NCI-H226 (cell line): Measurements from ENCODE around the gene LMF2.

Experiments used
- DNase-seq: peaks from one replicate; pipeline ENCODE4 v3.0.0-alpha.2; 2015

Gene LMF2

DNA sequence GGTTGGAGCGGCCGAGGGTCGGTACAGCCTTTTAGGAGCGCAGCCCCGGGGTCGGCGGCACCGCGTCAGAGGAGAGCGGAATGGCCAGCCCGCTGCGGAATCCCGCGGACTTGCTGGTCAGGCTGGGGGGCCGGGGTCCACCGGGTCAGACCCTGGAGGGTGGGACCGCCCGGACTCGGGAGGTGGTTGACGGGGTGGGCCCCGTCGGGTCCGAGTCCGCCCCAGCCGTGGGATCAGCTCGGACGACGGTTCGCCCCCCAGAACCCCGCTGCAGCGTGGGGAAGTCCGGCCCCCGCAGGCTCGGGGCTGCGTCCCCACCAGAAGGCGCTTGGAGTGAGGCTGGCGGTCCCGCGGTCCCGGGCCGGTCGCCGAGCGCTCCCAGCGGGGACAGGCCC is 26.5 kb downstream of the LMF2 start:
- DNase-seq, result no peak

GRCh38 chr22:50479721-50480120 is 27.8 kb downstream of the LMF2 start:
- no peak for DNase-seq

GRCh38 chr22:50477923-50478322 is 29.6 kb downstream of the LMF2 start:
- no peak for DNase-seq

- DNase-seq, result no peak
These were observed 30.6 kb downstream of the LMF2 start for GRCh38 chr22:50476868-50477267.

GRCh38 chr22:50475652-50476002 is 31.9 kb downstream of the LMF2 start:
- no peak for DNase-seq

DNA sequence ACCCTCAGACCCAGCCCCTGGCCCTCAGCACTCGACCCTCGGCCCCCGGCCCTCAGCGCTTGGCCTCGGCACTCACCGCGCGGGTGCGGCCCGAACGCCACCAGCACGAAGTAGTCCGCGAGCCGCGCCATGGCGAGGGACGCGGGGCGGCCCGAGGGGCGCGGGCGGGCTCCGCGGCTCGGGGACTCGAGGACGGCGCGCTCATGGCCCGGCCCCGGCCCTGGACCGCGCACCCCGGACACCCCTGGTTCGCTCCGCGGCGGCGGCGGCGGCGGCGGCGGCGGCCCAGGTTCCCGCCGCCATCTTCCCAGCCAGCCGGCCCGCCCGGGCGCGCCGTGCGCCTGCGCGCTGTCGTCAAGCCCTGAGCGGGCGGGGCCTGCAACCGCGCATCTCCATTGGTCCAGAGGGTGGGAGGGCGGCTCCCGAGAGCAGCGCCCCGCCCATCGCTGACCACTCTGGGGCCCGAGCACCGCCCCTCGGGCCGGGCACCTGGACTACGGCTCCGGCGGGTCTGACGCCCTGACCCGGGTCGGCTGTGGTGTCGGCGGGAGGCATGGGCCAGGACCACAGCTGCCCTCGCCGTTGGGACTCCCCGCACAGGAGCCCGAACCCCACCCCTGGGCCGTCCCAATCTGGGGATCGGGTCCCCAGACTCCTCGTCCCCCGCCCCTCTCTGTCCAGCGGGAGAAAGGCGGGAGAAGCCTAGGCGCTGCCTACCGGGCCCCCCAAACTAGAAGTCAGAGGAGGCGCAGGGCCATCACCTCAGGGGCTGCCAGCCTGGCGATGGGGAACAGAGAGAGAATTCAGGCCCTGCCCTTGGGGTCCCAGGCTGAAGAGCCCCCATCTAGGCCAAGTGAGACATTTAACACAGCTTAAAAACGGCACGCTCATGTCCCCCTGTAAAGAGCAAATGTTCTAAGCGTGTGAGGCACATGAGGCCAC is 32.5 kb downstream of the LMF2 start, which contains the start of gene SBF1:
SBF1 (minus strand) TSS at position 326 of the 942 bp plus-strand sequence; CDS start at position 131, 195 bp downstream.
- DNase-seq, result peak; percentile 66

- no peak for DNase-seq
These were observed 33.4 kb downstream of the LMF2 start for GRCh38 chr22:50473855-50474671.

- DNase-seq, result no peak
These were observed 34.4 kb downstream of the LMF2 start for GRCh38 chr22:50473088-50473487.

GRCh38 chr22:50471962-50472361 is 35.5 kb downstream of the LMF2 start:
- no peak for DNase-seq

- DNase-seq, result no peak
These were observed 36.2 kb downstream of the LMF2 start for GRCh38 chr22:50471197-50471847.

DNA sequence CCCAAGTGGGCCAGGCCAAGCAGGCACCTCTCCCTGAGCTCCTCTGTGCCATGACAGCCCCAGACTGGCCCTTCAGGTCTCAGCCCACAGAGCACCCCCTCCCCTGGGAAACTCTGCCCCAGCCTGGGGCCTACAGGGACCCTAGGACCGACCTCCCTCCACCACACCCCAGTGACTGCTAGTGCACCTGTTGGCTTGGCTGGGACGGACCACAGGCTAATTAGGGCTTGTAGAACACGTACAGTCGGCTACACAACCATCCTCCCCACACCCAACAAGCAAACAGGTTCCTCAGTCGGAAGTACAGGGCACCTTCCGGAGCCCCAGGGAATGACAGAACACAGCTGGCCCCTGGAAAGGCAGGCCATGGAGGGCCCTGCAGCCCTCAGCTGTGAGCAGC is 37.0 kb downstream of the LMF2 start:
- DNase-seq, result no peak

DNA sequence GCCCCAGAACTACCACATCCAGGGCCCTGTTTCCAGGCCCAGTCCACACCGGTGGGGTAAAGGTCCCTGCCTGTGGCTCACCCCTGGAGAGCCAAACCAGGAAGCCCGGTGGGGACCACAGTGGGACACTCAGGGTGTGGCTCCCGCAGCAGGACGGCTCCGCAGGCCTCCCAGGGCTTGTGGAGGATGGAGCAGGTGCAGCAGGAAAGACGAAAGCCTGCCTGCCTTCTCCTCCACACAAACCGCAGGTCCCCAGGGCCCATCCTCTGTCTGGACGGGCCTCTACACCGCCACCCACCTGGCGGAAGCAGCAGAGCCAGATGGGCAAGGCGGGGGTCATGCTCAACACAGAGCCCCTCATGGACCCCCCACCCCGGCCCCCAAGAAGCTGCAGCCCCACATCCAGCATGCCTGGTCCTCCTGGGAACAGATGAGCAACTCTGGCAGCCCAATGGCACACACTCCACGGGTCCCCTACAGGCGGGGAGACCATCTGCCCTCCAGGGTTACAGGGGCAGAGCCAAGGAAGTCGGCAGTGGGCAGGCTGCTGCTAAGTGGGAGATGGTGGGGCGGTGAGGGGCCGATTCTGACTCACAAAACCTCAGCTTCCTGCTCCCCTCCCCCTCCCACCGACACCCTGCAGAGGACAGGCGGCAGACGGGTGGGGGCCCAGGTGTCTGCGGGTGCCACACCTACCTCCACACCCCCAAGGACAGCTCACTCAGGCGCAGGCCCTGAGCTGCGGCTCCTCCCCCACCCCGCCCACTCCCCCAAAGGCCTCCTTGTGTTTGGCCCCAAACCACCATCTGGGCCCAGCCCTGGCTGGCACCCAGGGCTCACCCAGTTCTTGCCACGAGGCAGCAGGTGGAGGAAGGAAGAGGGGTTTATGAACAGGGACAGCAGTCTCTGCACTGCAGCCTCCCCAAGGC is 37.9 kb downstream of the LMF2 start:
- peak; percentile 65 for DNase-seq

DNA sequence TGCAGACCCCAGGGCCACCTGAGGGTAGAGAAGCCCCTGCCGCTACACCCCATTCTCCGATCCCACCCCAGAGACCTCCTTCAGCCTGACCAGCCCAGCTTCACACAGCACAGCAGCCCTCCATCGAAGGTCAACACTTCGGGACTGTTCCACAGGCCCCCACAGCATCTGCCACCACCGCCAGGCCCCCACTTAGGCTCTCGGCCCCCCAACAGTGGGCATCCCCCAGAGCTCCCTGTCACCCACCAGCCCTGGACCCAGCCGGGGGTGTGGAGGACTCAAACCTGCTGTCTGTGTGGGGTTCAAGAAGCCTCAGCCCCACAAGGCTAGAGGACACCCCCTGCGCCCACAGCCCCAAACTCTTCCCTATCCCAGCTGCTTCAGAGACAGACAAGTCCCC is 38.9 kb downstream of the LMF2 start:
- DNase-seq, result no peak

GRCh38 chr22:50467773-50468440 is 39.6 kb downstream of the LMF2 start:
- no peak for DNase-seq

DNA sequence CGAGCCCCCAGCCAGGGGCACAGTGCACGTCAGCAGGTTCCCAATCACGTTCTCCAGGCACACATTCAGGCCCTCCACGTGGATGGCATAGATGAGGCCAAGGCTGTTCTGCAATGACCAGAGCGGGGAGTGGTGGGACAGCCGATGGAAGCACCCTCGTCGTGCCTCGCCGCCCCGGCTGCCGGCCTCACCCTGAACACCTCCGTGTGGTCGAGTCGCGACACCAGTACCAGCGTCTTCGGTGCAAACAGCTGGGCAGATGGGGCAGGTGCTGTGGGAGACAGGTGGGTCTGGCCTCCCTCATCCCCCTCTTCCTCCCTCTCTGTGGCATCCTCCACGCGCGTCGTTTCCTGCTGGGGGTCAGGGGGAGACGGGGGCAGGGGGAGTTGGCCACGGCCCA is 40.2 kb downstream of the LMF2 start:
- DNase-seq, result no peak

DNA sequence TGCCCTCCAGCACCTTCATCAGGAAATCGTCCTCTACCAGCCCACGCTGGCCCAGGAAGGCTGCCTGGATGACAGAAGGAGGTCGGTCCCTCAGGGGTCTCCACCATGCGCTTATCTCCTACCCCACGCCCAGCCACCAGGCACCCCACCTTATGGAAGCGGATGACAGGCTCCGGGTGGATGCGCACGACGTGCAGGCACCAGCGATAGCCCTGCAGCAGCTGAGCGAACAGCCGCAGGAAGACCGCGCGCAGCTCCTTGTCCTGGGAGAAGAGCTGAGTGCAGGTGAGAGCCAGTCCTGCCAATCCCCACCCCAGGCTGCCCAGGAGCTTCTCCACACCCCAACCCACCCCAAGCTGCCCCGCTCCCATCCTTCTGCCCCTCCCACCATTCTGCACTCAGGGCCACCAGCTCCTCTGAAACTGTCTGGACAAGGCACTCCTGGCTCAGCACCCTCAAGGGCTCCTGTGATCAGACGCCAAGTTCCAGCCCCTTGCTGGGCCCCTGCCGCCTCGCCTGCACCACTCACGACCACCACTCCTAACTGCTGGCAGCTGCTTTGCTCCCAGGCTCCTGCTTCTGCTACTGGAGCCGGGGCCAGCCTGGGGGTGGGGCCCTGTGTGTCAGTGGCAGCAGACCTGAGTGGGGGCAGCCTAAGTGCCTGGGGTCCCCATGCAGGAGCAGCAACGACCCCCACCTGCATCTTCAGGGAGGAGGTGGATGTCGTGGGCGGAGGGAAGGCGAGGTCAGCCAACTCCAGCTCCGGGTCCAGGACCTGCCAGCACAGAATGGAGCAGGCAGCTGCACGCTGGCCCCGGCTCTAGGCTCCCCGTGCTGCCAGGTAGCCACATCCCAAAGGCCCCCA is 42.2 kb downstream of the LMF2 start:
- no peak for DNase-seq

DNA sequence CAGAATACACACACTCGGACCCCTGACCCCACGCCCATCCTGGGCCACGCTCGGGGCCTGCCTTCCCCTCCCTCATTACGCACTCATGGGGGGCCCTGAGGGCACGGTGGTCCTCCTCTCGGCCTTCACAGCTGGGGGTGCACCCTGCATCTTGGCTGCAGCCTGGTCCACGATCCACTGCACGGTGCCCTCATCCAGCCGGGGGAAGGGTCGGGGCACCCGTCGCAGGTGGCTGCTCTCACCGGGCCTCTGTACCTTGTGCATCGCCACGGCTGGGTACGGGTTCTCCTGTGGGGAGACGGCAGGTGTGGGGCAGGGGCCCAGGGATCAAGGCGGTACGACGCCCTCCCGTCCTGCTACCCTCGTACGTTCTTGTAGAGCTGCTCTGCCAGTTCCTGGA is 43.1 kb downstream of the LMF2 start:
- DNase-seq, result no peak

GRCh38 chr22:50463188-50463900 is 44.2 kb downstream of the LMF2 start:
- no peak for DNase-seq

DNA sequence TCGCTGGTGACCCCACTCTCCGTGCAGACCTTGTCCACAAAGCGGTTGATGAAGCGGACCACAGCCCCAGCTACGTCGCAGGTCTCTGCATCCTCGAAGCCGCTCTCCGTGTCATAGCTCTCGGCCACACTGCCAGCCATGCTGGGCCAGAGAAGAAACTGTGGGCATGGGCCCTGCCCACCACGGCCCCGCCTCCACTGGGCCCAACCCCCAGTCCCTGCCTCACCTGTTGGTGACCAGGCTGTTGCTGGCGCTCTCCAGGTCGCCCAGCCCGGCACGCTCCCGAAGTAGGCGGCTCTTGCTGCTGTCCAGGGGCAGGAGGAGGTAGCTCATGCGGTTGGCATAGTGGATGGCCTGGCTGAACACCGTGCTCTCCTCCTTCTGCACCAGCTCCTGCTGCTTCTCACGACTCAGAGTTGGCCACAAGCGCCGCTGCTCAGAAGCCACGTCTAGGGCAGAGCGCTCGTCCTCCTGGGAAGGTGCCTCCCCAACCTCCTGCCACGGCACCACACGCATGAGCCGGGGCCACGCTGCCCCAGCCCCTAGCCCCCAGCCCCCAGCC is 45.4 kb downstream of the LMF2 start:
- no peak for DNase-seq

GRCh38 chr22:50461536-50461935 is 46.0 kb downstream of the LMF2 start:
- DNase-seq, result no peak
